Retinal pigment epithelial cell (primary cell): ENCODE data around the gene NPAS4.

ENCODE experiments used
- DNase-seq: peaks from one replicate; pipeline ENCODE4 v3.0.0-alpha.2; 2010; ENCODE audit warnings: low read depth
- H3K4me3 ChIP-seq: 2 replicates; pipeline ENCODE4 v1.5.1; 2011; ENCODE audit warnings: mild to moderate bottlenecking, low read length, control low read depth, moderate library complexity
- TF ChIP-seq, protein P1 (sequence below): conservative IDR thresholded peaks from 2 replicates; pipeline ENCODE4 v1.5.1; 2011; ENCODE audit warnings: low read depth, low read length, control low read depth, inconsistent platforms

The NPAS4 gene

DNA sequence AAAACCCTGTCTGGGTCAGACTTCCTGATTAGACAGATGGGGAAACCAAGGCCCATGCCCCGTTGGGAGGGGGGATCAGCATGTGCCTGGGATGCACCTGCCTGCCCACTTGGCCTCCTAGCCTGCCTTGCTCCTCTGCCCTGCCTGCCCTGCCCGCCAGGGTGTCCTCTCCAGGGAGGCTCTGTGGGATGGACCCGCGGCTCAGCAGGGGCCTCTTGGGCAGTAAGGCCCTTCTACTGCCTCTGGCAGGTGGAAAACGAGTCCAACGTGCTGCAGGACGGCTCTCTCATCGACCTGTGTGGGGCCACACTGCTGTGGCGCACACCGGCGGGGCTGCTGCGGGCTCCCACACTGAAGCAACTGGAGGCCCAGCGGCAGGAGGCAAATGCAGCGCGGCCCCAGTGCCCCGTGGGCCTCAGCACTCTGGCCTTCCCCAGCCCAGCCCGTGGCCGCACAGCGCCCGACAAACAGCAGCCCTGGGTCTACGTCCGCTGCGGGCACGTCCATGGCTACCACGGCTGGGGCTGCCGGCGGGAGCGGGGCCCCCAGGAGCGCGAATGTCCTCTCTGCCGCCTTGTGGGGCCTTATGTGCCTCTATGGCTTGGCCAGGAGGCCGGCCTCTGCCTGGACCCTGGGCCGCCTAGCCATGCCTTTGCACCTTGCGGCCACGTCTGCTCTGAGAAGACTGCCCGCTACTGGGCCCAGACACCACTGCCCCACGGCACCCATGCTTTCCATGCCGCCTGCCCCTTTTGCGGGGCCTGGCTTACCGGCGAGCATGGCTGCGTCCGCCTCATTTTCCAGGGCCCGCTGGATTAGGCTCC lies 54.7 kb downstream of the NPAS4 start:
- DNase-seq, result no peak
- H3K4me3 ChIP-seq, result no peak overlapping the region
- TF ChIP-seq, protein P1, sequence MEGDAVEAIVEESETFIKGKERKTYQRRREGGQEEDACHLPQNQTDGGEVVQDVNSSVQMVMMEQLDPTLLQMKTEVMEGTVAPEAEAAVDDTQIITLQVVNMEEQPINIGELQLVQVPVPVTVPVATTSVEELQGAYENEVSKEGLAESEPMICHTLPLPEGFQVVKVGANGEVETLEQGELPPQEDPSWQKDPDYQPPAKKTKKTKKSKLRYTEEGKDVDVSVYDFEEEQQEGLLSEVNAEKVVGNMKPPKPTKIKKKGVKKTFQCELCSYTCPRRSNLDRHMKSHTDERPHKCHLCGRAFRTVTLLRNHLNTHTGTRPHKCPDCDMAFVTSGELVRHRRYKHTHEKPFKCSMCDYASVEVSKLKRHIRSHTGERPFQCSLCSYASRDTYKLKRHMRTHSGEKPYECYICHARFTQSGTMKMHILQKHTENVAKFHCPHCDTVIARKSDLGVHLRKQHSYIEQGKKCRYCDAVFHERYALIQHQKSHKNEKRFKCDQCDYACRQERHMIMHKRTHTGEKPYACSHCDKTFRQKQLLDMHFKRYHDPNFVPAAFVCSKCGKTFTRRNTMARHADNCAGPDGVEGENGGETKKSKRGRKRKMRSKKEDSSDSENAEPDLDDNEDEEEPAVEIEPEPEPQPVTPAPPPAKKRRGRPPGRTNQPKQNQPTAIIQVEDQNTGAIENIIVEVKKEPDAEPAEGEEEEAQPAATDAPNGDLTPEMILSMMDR, result no peak
